Ishikawa (cell line): ENCODE data around the gene ROBO1.

Source experiments
- CEBPB ChIP-seq: IDR thresholded peaks from 2 replicates; pipeline ENCODE4 v1.6.1; 2012
- CREB1 ChIP-seq: IDR thresholded peaks from 2 replicates; pipeline ENCODE4 v1.6.1; 2012; ENCODE audit warnings: low read depth
- EGR1 ChIP-seq: IDR thresholded peaks from 2 replicates; pipeline ENCODE4 v1.6.1; 2012
- EP300 ChIP-seq: IDR thresholded peaks from 2 replicates; pipeline ENCODE4 v1.6.1; 2012; ENCODE audit warnings: borderline replicate concordance
- FOXM1 ChIP-seq: IDR thresholded peaks from 2 replicates; pipeline ENCODE4 v1.6.1; 2012; ENCODE audit warnings: low read depth, borderline replicate concordance
- NFIC ChIP-seq: IDR thresholded peaks from 2 replicates; pipeline ENCODE4 v1.6.1; 2012
- RAD21 ChIP-seq: IDR thresholded peaks from 2 replicates; pipeline ENCODE4 v1.6.1; 2012; ENCODE audit warnings: low read depth
- TAF1 ChIP-seq: IDR thresholded peaks from 2 replicates; pipeline ENCODE4 v1.6.1; 2012; ENCODE audit warnings: low read depth, mild to moderate bottlenecking
- TCF12 ChIP-seq: IDR thresholded peaks from 2 replicates; pipeline ENCODE4 v1.6.1; 2012; ENCODE audit warnings: low read depth
- TEAD4 ChIP-seq: IDR thresholded peaks from 2 replicates; pipeline ENCODE4 v1.6.1; 2012
- YY1 ChIP-seq: IDR thresholded peaks from 2 replicates; pipeline ENCODE4 v1.6.1; 2012; ENCODE audit warnings: low read depth
- ZBTB7A ChIP-seq: IDR thresholded peaks from 2 replicates; pipeline ENCODE4 v1.6.1; 2012; ENCODE audit warnings: low read depth
- TF ChIP-seq, protein P1 (sequence below): IDR thresholded peaks from 2 replicates; pipeline ENCODE4 v1.6.1; 2012; ENCODE audit warnings: low read depth, mild to moderate bottlenecking
- TF ChIP-seq, protein P2 (sequence below): IDR thresholded peaks from 2 replicates; pipeline ENCODE4 v1.6.1; 2012
- TF ChIP-seq, protein P3 (sequence below): IDR thresholded peaks from 2 replicates; pipeline ENCODE4 v1.6.1; 2012

Gene ROBO1

DNA sequence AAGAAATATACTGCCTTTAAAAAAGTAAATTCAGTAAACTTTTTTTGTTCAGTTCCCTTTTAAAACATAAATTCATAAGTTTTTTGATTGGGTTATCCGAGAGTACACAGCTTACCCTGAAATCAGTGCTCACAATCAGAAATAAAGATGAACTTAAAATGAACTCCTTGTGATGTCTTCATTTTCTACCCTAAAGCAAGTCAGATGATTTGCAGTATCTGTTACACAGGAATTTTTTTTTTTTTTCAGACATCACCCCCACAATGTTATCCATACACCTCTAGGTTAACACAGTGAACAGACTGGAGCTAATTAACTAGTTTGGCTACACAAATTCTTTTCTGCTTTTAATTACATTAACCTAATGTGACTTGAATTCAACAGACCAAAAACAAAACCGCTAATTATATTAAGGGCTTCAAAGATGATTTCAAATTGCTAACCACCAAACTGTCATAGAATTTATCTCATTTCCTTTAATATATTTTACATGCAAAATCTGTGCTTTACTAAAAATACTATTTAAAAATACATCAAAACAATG lies 1042.0 kb downstream of the ROBO1 start:
- TF ChIP-seq, protein P1, sequence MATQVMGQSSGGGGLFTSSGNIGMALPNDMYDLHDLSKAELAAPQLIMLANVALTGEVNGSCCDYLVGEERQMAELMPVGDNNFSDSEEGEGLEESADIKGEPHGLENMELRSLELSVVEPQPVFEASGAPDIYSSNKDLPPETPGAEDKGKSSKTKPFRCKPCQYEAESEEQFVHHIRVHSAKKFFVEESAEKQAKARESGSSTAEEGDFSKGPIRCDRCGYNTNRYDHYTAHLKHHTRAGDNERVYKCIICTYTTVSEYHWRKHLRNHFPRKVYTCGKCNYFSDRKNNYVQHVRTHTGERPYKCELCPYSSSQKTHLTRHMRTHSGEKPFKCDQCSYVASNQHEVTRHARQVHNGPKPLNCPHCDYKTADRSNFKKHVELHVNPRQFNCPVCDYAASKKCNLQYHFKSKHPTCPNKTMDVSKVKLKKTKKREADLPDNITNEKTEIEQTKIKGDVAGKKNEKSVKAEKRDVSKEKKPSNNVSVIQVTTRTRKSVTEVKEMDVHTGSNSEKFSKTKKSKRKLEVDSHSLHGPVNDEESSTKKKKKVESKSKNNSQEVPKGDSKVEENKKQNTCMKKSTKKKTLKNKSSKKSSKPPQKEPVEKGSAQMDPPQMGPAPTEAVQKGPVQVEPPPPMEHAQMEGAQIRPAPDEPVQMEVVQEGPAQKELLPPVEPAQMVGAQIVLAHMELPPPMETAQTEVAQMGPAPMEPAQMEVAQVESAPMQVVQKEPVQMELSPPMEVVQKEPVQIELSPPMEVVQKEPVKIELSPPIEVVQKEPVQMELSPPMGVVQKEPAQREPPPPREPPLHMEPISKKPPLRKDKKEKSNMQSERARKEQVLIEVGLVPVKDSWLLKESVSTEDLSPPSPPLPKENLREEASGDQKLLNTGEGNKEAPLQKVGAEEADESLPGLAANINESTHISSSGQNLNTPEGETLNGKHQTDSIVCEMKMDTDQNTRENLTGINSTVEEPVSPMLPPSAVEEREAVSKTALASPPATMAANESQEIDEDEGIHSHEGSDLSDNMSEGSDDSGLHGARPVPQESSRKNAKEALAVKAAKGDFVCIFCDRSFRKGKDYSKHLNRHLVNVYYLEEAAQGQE, result no peak
- no peak for TF ChIP-seq YY1
- TF ChIP-seq EGR1, result no peak
- TF ChIP-seq TEAD4, result no peak
- TF ChIP-seq FOXM1, result no peak
- TF ChIP-seq RAD21, result no peak
- no peak for TF ChIP-seq CEBPB
- no peak for TF ChIP-seq EP300
- TF ChIP-seq, protein P2, sequence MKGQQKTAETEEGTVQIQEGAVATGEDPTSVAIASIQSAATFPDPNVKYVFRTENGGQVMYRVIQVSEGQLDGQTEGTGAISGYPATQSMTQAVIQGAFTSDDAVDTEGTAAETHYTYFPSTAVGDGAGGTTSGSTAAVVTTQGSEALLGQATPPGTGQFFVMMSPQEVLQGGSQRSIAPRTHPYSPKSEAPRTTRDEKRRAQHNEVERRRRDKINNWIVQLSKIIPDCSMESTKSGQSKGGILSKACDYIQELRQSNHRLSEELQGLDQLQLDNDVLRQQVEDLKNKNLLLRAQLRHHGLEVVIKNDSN, result no peak
- TF ChIP-seq, protein P3, sequence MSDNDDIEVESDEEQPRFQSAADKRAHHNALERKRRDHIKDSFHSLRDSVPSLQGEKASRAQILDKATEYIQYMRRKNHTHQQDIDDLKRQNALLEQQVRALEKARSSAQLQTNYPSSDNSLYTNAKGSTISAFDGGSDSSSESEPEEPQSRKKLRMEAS, result no peak
- no peak for TF ChIP-seq CREB1

- TF ChIP-seq TEAD4 (no peak), ZBTB7A (no peak), RAD21 (no peak), FOXM1 (no peak), EP300 (no peak), TAF1 (no peak), NFIC (no peak), YY1 (no peak), EGR1 (no peak), CEBPB (no peak), CREB1 (no peak), TCF12 (no peak)
- TF ChIP-seq, protein P3, result no peak
- TF ChIP-seq, protein P2, result no peak
- TF ChIP-seq, protein P1, result no peak
These were observed 1042.9 kb downstream of the ROBO1 start for GRCh38 chr3:78724859-78725258.

DNA sequence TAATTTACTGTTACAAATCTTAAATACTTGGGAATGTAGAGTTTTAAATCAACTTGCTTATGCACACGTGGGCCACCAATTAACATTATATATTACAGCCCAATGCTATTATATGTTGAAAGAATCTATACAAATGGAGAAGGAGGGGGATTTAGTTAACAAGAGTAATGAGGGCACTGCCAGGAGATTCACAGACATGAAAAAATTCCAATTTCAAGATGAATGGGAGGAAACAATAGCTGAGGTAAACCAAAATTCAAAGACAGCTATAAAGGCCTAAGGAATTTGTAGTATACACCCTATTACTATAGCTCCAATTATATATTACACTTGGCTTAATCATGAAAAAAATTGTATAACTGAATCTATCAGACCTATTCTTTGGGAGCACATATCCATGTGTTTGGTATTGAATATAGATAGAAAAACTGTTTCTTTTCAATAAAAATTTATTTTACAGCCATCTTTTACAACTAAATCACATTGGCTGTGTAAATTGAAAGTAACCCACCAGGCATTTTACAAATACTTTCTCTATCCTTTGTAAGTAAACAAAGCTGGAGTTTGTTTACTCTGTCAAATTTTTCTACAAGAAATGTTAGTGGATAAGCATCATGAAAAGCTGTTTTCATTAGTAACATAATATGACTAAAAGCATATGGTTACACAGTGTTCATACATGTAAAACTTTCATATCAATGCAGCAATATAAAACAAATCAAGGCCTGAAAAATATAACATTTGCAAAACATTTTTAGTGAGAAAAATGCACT lies 1045.8 kb downstream of the ROBO1 start:
- TF ChIP-seq ZBTB7A, result no peak
- TF ChIP-seq TEAD4, result no peak
- TF ChIP-seq TCF12, result no peak
- TF ChIP-seq EP300, result no peak

DNA sequence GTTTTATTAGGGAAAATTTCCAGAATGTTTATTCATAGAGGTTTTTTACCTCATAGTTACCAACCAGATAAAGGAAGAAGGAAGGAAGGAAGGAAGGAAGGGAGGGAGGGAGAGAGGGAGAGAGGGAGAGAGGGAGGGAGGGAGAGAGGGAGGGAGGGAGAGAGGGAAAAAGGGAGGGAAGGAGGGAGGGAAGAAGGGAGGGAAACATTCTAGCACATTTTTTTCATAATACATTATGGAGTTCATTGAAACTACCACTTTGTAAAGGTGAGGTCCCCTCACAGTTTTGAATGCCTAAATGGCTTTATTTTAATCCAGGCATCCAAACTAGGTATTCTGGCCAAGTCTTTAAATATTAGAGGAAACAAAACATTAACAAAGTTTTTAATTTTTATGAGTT lies 1049.1 kb downstream of the ROBO1 start:
- TF ChIP-seq TCF12 (no peak), CREB1 (no peak), RAD21 (no peak), YY1 (no peak), CEBPB (no peak), ZBTB7A (no peak)

- TF ChIP-seq YY1 (no peak), RAD21 (no peak), FOXM1 (no peak), TEAD4 (no peak), TCF12 (no peak), CREB1 (no peak), ZBTB7A (no peak)
These were observed 1050.8 kb downstream of the ROBO1 start for GRCh38 chr3:78717041-78717440.

GRCh38 chr3:78712941-78713340 lies 1054.9 kb downstream of the ROBO1 start:
- TF ChIP-seq RAD21 (no peak), ZBTB7A (no peak), TAF1 (no peak), NFIC (no peak), TCF12 (no peak), EGR1 (no peak), FOXM1 (no peak), CREB1 (no peak), EP300 (no peak), YY1 (no peak), CEBPB (no peak), TEAD4 (no peak)
- TF ChIP-seq, protein P2, result no peak
- TF ChIP-seq, protein P3, result no peak
- TF ChIP-seq, protein P1, result no peak
